Brain microvascular endothelial cell (primary cell): ENCODE measurements around the gene PRR33.

Experiments used
- DNase-seq: peaks from one replicate; pipeline ENCODE4 v3.0.0-alpha.2; 2020
- H3K27ac ChIP-seq: fragments of 250-450 bp; sonication (Bioruptor Pico); 2 replicates; pipeline ENCODE4 v1.5.1; 2020; ENCODE audit warnings: mild to moderate bottlenecking, moderate library complexity
- H3K27me3 ChIP-seq: fragments of 250-450 bp; sonication (Bioruptor Pico); replicated peaks from 2 replicates; pipeline ENCODE4 v1.5.1; 2020; ENCODE audit warnings: mild to moderate bottlenecking
- H3K36me3 ChIP-seq: fragments of 250-450 bp; sonication (Bioruptor Pico); replicated peaks from 2 replicates; pipeline ENCODE4 v1.5.1; 2020; ENCODE audit warnings: mild to moderate bottlenecking
- H3K4me3 ChIP-seq: 2 replicates; pipeline ENCODE4 v1.5.1; 2011; ENCODE audit warnings: low read depth, mild to moderate bottlenecking, control low read depth, low read length, moderate library complexity
- in situ Hi-C: cut with HindIII; loops from 2 replicates; pipeline ENCODE4 v1.10.0; 2017; ENCODE audit warnings: low sequenced_read_pairs, low pct_ligation_motif_present
- TF ChIP-seq, protein P1 (sequence below): IDR thresholded peaks from 2 replicates; pipeline ENCODE4 v1.5.1; 2011; ENCODE audit warnings: low read depth, mild to moderate bottlenecking, moderate library complexity, low read length, control low read depth, inconsistent platforms; ENCODE audit errors: missing control alignments

PRR33 gene

DNA sequence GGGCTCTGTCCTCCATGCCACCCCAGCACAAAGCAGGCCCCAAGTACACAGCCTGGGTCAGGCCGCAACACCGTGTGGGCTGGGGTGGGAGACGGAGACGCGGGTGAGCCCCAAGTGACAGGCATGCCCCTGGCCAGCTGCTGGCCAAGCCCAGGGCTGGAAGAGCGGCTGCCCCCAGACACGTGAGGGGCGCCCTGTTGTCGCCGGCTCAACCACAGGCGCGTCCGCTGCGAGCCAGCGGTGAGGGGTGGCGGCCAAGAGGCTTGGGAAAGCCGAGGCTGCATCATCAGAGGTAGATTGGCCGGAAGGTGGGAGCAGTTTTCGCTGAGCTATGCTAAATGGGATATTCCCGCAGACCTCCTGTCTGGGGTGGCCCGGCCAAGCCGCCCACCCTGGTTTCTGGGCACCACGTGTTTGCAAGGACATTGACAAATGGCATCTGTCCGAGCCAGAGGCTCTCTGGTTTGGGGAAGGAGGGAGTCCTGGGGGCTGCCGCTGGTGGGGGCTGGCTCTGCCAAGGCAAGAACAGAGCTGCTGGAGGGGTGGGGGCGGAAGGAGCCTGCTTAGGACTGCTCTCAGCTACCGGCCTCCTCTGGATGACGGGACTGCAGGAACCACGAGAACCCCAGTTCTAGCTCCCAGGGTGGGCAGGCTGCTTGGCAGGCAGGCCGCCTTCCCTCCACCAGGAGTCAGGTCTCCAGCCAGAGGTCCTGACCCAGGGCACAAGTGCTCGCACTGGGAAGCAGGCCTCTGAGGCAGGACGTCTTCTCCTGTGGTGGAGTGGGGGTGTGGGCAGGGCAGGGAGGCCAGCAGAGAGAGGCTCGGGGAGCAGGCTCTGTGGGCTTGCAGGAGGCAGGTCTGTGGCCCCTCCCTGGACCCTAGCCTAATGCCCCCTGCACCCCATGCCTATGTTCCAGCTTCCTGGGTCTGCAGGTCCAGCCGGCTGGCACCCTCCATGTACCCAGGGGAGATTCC lies 552 bp downstream of the PRR33 start:
- Histone ChIP-seq H3K27me3 (no peaks in the 10 kb centered on the region), H3K4me3 (no peak overlapping the region), H3K36me3 (no peaks in the 10 kb centered on the region), H3K27ac (no peak overlapping the region)
- DNase-seq: no peak
- TF ChIP-seq, protein P1, sequence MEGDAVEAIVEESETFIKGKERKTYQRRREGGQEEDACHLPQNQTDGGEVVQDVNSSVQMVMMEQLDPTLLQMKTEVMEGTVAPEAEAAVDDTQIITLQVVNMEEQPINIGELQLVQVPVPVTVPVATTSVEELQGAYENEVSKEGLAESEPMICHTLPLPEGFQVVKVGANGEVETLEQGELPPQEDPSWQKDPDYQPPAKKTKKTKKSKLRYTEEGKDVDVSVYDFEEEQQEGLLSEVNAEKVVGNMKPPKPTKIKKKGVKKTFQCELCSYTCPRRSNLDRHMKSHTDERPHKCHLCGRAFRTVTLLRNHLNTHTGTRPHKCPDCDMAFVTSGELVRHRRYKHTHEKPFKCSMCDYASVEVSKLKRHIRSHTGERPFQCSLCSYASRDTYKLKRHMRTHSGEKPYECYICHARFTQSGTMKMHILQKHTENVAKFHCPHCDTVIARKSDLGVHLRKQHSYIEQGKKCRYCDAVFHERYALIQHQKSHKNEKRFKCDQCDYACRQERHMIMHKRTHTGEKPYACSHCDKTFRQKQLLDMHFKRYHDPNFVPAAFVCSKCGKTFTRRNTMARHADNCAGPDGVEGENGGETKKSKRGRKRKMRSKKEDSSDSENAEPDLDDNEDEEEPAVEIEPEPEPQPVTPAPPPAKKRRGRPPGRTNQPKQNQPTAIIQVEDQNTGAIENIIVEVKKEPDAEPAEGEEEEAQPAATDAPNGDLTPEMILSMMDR: no peak
- in situ Hi-C loops: no loop called here

DNA sequence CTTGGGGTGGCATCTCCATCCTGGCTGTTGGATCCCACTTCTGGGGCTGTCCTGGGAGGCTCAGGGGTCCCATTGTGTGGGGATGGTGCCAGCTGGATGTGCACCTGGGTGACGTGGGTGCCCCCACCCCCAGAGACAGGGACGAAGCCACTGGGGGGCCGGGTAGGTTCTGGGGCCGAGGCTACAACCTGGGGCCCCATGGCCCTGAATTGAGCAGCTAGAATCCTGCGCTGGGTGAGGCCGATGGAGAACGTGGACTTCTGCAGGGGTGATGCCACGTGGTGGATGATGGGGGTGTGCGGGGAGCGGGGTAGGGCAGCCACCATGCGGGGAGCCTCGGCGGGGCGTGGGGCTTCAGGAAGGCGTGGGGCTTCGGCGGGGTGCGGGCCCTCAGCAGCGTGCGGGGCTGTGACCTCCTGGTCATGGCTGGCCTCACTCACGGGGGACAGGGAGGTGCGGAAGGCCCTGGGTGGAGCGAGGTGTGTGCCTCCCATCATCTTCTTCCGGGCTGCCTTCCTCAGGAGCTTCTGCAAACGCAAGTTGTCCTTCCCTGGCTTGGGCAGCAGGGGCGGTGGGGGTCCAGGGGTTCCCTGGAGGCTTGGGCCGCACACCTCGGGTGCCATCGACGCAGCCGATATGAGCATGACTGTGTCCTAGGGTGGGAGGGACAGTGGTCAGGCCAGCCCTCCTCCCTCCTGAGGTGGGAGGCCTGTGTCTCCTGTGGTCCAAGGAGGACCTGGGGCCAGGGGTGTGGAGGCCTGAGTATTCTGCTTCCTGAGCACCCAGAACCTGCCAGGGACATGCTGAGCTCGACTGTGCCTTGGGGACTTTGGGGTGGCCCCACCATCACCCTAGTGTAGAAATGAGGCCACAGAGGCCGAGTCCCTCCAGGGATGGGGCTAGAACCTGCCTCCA lies 1.5 kb downstream of the PRR33 start:
- H3K27ac ChIP-seq: no peak overlapping the region
- in situ Hi-C loops: no loop called here
- no peak for DNase-seq
- TF ChIP-seq, protein P1: no peak
- H3K4me3 ChIP-seq: no peak overlapping the region
- no peaks in the 10 kb centered on the region for H3K36me3 ChIP-seq
- no peaks in the 10 kb centered on the region for H3K27me3 ChIP-seq

DNA sequence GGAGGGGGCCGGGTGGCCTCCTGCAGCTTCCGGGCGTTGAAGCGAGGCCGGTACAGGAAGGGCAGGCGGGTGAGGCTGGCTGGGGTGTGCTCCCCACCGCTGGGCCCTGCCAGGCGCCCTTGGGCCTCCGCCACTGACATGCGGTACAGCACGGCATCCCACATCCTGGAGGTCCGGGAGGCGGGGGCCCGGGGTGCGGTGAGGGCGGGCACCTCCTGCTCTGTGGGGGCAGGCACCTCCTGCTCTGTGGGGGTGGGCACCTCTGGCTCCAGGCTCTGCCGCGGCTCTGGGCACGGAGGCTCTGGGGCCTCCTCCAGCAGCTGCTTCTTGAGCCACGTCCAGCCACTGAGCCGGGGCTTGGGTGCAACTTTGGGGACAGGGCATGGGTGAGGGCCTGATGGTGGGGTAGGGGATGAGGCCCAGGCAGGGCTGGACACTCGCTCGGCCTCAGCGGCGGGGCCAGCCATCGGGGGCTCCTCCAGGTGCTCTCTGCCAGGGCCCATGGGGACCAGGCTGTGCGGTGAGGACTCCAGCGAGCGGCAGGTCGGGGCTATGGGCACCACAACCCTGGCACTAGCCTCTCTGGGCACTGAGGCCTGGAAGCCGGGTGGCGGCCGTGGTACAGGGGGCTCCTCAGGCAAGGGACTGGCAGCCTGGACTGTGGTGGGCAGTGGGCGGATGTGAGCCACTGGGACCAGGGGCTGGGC lies 2.3 kb downstream of the PRR33 start:
- DNase-seq: no peak
- in situ Hi-C loops: no loop called here
- TF ChIP-seq, protein P1: no peak
- no peaks in the 10 kb centered on the region for H3K27me3 ChIP-seq
- H3K27ac ChIP-seq: no peak overlapping the region
- no peaks in the 10 kb centered on the region for H3K36me3 ChIP-seq
- no peak overlapping the region for H3K4me3 ChIP-seq

DNA sequence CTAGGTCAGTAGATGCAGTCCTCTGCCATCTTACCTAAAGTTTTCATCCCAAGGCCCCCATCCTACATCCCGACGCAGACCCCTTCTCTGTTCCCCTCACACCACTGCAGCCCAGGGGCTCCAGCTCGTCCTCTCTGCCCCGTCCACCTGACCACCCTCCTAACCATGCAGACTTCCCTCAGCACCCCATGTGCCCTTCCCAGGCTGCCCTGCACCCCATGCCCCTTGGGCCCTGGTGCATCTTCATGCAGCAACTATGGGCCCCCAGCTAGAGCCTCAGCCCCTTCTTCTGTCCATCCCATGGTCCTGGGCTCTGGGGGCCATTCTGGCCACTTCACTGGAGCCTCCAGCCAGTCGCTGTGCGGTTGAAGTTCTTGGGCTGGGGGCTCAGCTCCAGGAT lies 2.9 kb downstream of the PRR33 start:
- no peak for DNase-seq
- Histone ChIP-seq H3K27ac (no peak overlapping the region), H3K27me3 (no peaks in the 10 kb centered on the region), H3K36me3 (no peaks in the 10 kb centered on the region), H3K4me3 (no peak overlapping the region)
- TF ChIP-seq, protein P1: no peak
- in situ Hi-C loops: no loop called here

DNA sequence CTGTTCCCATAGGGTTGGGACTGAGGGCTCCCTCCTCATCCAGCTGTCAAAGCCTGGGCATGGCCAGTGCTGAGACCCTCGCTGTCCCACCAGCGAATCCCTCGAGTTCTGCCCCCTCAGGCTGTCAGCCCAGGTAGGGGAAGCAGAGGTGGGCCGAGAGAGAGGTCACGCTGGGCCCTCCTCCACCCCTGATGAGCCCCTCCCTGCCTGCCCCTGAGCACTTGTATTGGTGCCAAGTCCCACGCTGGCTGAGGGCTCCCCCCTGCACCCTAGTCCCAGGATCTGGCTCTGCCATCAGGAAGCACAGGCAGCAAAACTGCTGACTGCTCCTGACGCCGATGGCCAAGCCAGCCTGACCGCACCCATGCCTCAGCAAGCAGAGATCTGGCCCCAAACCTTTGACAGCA lies 3.3 kb downstream of the PRR33 start:
- in situ Hi-C loops: no loop called here
- TF ChIP-seq, protein P1: no peak
- Histone ChIP-seq H3K27me3 (no peaks in the 10 kb centered on the region), H3K4me3 (no peak overlapping the region), H3K27ac (no peak overlapping the region), H3K36me3 (no peaks in the 10 kb centered on the region)
- no peak for DNase-seq
